ENCODE data around the gene TSPAN10.

DNA sequence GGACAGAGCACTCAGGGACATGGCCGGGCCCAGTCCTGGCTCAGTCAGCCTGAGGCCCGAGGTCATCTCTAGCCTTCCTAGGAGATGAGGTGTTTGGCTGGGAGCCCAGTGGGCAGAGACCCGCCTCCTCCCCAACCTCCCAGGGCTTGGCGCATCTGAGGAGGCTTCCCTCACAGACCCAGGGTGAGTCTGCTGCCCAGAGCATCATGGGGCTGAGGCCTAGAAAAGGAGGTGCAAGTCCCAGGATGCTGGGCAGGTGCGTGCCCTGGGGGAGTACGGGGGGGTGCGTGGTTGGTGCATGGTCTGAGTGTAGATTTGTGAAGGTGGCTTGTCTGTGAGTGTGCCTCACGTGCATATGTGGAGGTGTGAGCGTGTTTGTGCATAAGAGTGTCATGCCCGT, 14.7 kb downstream of the TSPAN10 start:
- no peak for TF ChIP-seq POLR2A (IDR thresholded peaks at IDR 0.05)
- TF ChIP-seq, protein P1, sequence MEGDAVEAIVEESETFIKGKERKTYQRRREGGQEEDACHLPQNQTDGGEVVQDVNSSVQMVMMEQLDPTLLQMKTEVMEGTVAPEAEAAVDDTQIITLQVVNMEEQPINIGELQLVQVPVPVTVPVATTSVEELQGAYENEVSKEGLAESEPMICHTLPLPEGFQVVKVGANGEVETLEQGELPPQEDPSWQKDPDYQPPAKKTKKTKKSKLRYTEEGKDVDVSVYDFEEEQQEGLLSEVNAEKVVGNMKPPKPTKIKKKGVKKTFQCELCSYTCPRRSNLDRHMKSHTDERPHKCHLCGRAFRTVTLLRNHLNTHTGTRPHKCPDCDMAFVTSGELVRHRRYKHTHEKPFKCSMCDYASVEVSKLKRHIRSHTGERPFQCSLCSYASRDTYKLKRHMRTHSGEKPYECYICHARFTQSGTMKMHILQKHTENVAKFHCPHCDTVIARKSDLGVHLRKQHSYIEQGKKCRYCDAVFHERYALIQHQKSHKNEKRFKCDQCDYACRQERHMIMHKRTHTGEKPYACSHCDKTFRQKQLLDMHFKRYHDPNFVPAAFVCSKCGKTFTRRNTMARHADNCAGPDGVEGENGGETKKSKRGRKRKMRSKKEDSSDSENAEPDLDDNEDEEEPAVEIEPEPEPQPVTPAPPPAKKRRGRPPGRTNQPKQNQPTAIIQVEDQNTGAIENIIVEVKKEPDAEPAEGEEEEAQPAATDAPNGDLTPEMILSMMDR (IDR thresholded peaks at IDR 0.05), result no peak

Measured in uterus (tissue), 2 donors.